GM12878 (cell line): ENCODE results near the gene CATSPER4. TPM values are rescaled to one million over a fixed set of nuclear protein-coding genes. Genes with fewer than 3 reads are reported as not detected.

Source experiments
- ATAC-seq: fragments of 200-7000 bp; cut with Tn5 transposase; 3 replicates; pipeline ENCODE4 v1.9.1; 2020; ENCODE audit warnings: mild to moderate bottlenecking, moderate library complexity
- BruUV-seq: library from RNA; stranded (reverse); fragments of 400-500 nt; replicated peaks from 2 replicates; lab custom pipeline; 2021; lab: Mats Ljungman, UMichigan
- CTCF ChIA-PET: fragments of 300-600 bp; sonication (Branson Sonifier 250); formaldehyde crosslinking; extraction: SDS; loops from one replicate; lab custom pipeline; 2021; ENCODE audit warnings: inconsistent platforms; lab: Yijun Ruan, JAX
- POLR2A ChIA-PET: fragments of 350-600 bp; formaldehyde crosslinking; extraction: SDS; loops from one replicate; lab custom pipeline; 2021; ENCODE audit warnings: inconsistent platforms; lab: Charles Lee
- RAD21 ChIA-PET: fragments of 300-600 bp; sonication (Branson Sonifier 250); formaldehyde crosslinking; loops from one replicate; lab custom pipeline; 2023; ENCODE audit warnings: antibody characterized with exemption; ENCODE audit not compliant: unreplicated experiment; lab: Charles Lee
- SMC1A ChIA-PET: fragments of 300-600 bp; sonication (Branson Sonifier 250); formaldehyde crosslinking; loops from one replicate; lab custom pipeline; 2023; ENCODE audit not compliant: unreplicated experiment, uncharacterized antibody; lab: Charles Lee
- DNase-seq: peaks from one replicate; pipeline ENCODE4 v3.0.0-alpha.2; 2011; ENCODE audit warnings: low read depth, low spot score
- FAIRE-seq: peaks from 3 replicates; lab custom pipeline; 2011; peaks lifted over from hg19 to GRCh38; lab: Jason Lieb, UNC
- H2AFZ ChIP-seq: 2 replicates; pipeline ENCODE4 v1.6.0; 2011; ENCODE audit warnings: low read depth, low read length, control low read depth; ENCODE audit not compliant: control insufficient read depth
- H3K27ac ChIP-seq: 2 replicates; pipeline ENCODE4 v1.5.1; 2011; ENCODE audit warnings: control low read depth; ENCODE audit not compliant: control insufficient read depth, insufficient read depth
- H3K27me3 ChIP-seq, 2 experiments: replicated peaks in 1 of 2; 2 replicates each; pipeline versions ENCODE4 v1.6.0 to v1.6.1; 2011; ENCODE audit warnings: low read length in 1 of 2; ENCODE audit not compliant: control insufficient read depth in 2 of 2, insufficient read depth in 2 of 2
- H3K36me3 ChIP-seq, 2 experiments: 2 replicates each; pipeline ENCODE4 v1.5.1; 2011; ENCODE audit warnings: low read length in 1 of 2; ENCODE audit not compliant: control insufficient read depth in 2 of 2, insufficient read depth in 2 of 2
- H3K4me1 ChIP-seq: 2 replicates; pipeline ENCODE4 v1.6.1; 2011; ENCODE audit warnings: mild to moderate bottlenecking, low read length, moderate library complexity, mixed read lengths; ENCODE audit not compliant: control insufficient read depth, insufficient read depth
- H3K4me2 ChIP-seq: 2 replicates; pipeline ENCODE4 v1.6.0; 2011; ENCODE audit warnings: control low read depth; ENCODE audit not compliant: control insufficient read depth, insufficient read depth
- H3K4me3 ChIP-seq: fragments of 200-600 bp; sonication (generic); 2 replicates; pipeline ENCODE4 v1.5.1; 2016
- H3K79me2 ChIP-seq: 2 replicates; pipeline ENCODE4 v1.6.0; 2011; ENCODE audit warnings: low read length; ENCODE audit not compliant: control insufficient read depth, insufficient read depth
- H3K9ac ChIP-seq: 2 replicates; pipeline ENCODE4 v1.8.0; 2011; ENCODE audit warnings: low read length, control low read depth, mixed read lengths; ENCODE audit not compliant: control insufficient read depth, insufficient read depth
- H3K9me3 ChIP-seq: replicated peaks from 3 replicates; pipeline ENCODE4 v1.5.1; 2011; ENCODE audit warnings: mild to moderate bottlenecking, low read length; ENCODE audit not compliant: control insufficient read depth, insufficient read depth
- H4K20me1 ChIP-seq: 2 replicates; pipeline ENCODE4 v1.6.0; 2011; ENCODE audit not compliant: control insufficient read depth, insufficient read depth
- EED ChIP-seq: sonication (generic); IDR thresholded peaks from 2 replicates; pipeline ENCODE4 v1.6.1; 2016; ENCODE audit warnings: antibody characterized with exemption, low read depth
- ETV6 ChIP-seq, 2 experiments: fragments of 450-650 bp in 1 of 2; IDR thresholded peaks in 1 of 2; conservative IDR thresholded peaks in 1 of 2; 2 replicates each; pipeline ENCODE4 v1.6.1; 2014; ENCODE audit warnings: antibody characterized with exemption in 1 of 2, borderline replicate concordance in 1 of 2, low read depth in 1 of 2, mild to moderate bottlenecking in 1 of 2, moderate library complexity in 1 of 2
- HDGF ChIP-seq: fragments of 450-650 bp; IDR thresholded peaks from 2 replicates; pipeline ENCODE4 v1.6.1; 2016; ENCODE audit warnings: antibody characterized with exemption
- IRF5 ChIP-seq: fragments of 450-650 bp; IDR thresholded peaks from 2 replicates; pipeline ENCODE4 v1.6.1; 2017; ENCODE audit warnings: borderline replicate concordance
- JUNB ChIP-seq: IDR thresholded peaks from 2 replicates; pipeline ENCODE4 v1.6.1; 2016; ENCODE audit warnings: antibody characterized with exemption, mild to moderate bottlenecking
- LARP7 ChIP-seq: fragments of 450-650 bp; IDR thresholded peaks from 2 replicates; pipeline ENCODE4 v1.6.1; 2017; ENCODE audit warnings: mild to moderate bottlenecking
- POLR2AphosphoS5 ChIP-seq: IDR thresholded peaks from 2 replicates; pipeline ENCODE4 v1.6.1; 2011; ENCODE audit warnings: mild to moderate bottlenecking, low read length, inconsistent platforms
- POU2F2 ChIP-seq: IDR thresholded peaks from 3 replicates; pipeline ENCODE4 v1.6.1; 2011; ENCODE audit warnings: low read depth, mild to moderate bottlenecking, low read length, borderline replicate concordance
- RUNX3 ChIP-seq: IDR thresholded peaks from 2 replicates; pipeline ENCODE4 v1.6.1; 2012; ENCODE audit warnings: low read length, inconsistent platforms
- SMARCA5 ChIP-seq: fragments of 450-650 bp; IDR thresholded peaks from 2 replicates; pipeline ENCODE4 v1.6.1; 2017; ENCODE audit warnings: mild to moderate bottlenecking
- SMC3 ChIP-seq: IDR thresholded peaks from 2 replicates; pipeline ENCODE4 v1.6.1; 2011; ENCODE audit warnings: low read length, improper control_type of control experiment, borderline replicate concordance
- STAT1 ChIP-seq: fragments of 450-650 bp; conservative IDR thresholded peaks from 2 replicates; pipeline ENCODE4 v1.6.1; 2014; ENCODE audit warnings: antibody characterized with exemption, mild to moderate bottlenecking
- WGBS: methylation state at CpG from one replicate; pipeline ENCODE4 v1.1.6; 2016; ENCODE audit warnings: low lambda C conversion rate; ENCODE audit not compliant: insufficient replicate concordance, insufficient coverage; ENCODE audit errors: missing lambda C conversion rate; 5-methylcytosine and 5-hydroxymethylcytosine counted together
- in situ Hi-C: fragments of 300-500 bp; cut with MboI; formaldehyde crosslinking; loops from 9 replicates; pipeline ENCODE4 v1.14.3; 2018; ENCODE audit warnings: mixed read lengths
- intact Hi-C: fragments of 100-400 bp; cut with micrococcal nuclease; formaldehyde crosslinking; loops from one replicate; pipeline ENCODE4 v1.14.2; 2022; ENCODE audit not compliant: unreplicated experiment
- polyA plus RNA-seq, 11 experiments: library from polyadenylated mRNA; depleted of rRNA in 4 of 11; unstranded in 6 of 11; stranded (reverse) in 5 of 11; fragments of >200 nt; fragmentation: Nextera tagmentation in 4 of 11; fragmentation: Illumina TruSeq in 1 of 11; extraction: Ambion mirVana in 4 of 11; extraction: Trizol in 1 of 11; gene quantifications; 1 replicate in 1 of 11; 2 replicates in 10 of 11; pipeline versions ENCODE4 v1.2.1 to v1.2.3, GENCODE V29; 2011 to 2016; ENCODE audit warnings: inconsistent platforms in 2 of 11, missing spikeins in 2 of 11, low read depth in 1 of 11
- total RNA-seq, 4 experiments: library from RNA; depleted of rRNA in 3 of 4; stranded (reverse); fragments of >200 nt in 3 of 4; fragmentation: Illumina TruSeq in 1 of 4; extraction: Trizol in 1 of 4; gene quantifications; 2 replicates each; pipeline versions ENCODE4 v1.2.1 to v1.2.3, GENCODE V29; 2013 to 2021

The CATSPER4 gene
- total and polyA plus RNA-seq, 10 of the 15 experiments (the other 5 are each of a cell fraction or from before 2014, with no cell fraction given) = 0.13 TPM; not detected in 9

GRCh38 chr1:26154750-26155149 lies 35.7 kb upstream of the CATSPER4 start:
- BruUV-seq = no TSS peak
- in situ Hi-C loops = no loop called here
- ChIA-PET POLR2A (no interaction called here), RAD21 (interaction anchor here (1.9 kb wide), 1 partner anchor 10 kb away, joined by 6 read pairs; no protein-coding TSS in a partner anchor), SMC1A (interaction anchor here (2.3 kb wide), 1 partner anchor 10 kb away, joined by 11 read pairs; no protein-coding TSS in a partner anchor), CTCF (interaction anchor here (0.6 to 4.8 kb wide), 4 partner anchors 10 to 68 kb away, joined by 3 to 24 read pairs (median 4); no protein-coding TSS in a partner anchor)
- FAIRE-seq = no peak
- no peaks in the 10 kb centered on the region for H4K20me1 ChIP-seq
- peaks cover 1 to 12% of the 10 kb centered on the region in 2 experiments for H3K27me3 ChIP-seq
- no peak overlapping the region for H2AFZ ChIP-seq
- no peaks in the 10 kb centered on the region for H3K9me3 ChIP-seq
- H3K4me1 ChIP-seq = no peaks in the 10 kb centered on the region
- H3K27ac ChIP-seq = no peak overlapping the region
- H3K4me2 ChIP-seq = no peak overlapping the region
- H3K9ac ChIP-seq = no peak overlapping the region
- TF ChIP-seq HDGF (no peak), POLR2AphosphoS5 (no peak), SMC3 (no peak), SMARCA5 (no peak), JUNB (no peak), EED (no peak), RUNX3 (no peak), STAT1 (no peak), POU2F2 (no peak), IRF5 (no peak), ETV6 (conservative IDR thresholded peaks at IDR 0.05 in 1 of 2, IDR thresholded peaks at IDR 0.05 in 1 of 2; ENCODE audit: borderline replicate concordance in 1 of 2, low read depth in 1 of 2) (no peak), LARP7 (no peak)
- 21% methylated on average over 8 of the region's 9 CpGs for WGBS
- H3K4me3 ChIP-seq = no peak overlapping the region
- ATAC-seq = no peak
- intact Hi-C loops = no loop called here
- DNase-seq = no peak
- H3K79me2 ChIP-seq = no peaks in the 10 kb centered on the region
- no peaks in the 10 kb centered on the region for H3K36me3 ChIP-seq
